ENCODE results near the gene KCNN3. TPM values are rescaled to one million over a fixed set of nuclear protein-coding genes. Genes with fewer than 3 reads are reported as not detected.

The KCNN3 gene
- total and polyA plus RNA-seq, 2 donors = 0.64 to 1.8 TPM

GRCh38 chr1:154849645-154850131, 20.4 kb downstream of the KCNN3 start:
- Histone ChIP-seq H3K36me3 (ENCODE audit: control insufficient read depth in 2 of 2, insufficient read depth in 2 of 2, low read length in 1 of 2) (no peaks in the 10 kb centered on the region), H3K4me3 (ENCODE audit: low read length in 2 of 2) (no peak overlapping the region), H3K4me1 (ENCODE audit: control insufficient read depth in 2 of 2, insufficient read depth in 2 of 2, low read length in 2 of 2) (peaks cover 0 to 19% of the 10 kb centered on the region in 2 donors), H3K27ac (ENCODE audit: low read depth in 1 of 2, low read length in 1 of 2) (no peak overlapping the region), H3K27me3 (ENCODE audit: control insufficient read depth in 2 of 2, insufficient read depth in 1 of 2, low read length in 1 of 2) (peaks cover 0 to 2% of the 10 kb centered on the region in 2 donors), H3K9me3 (ENCODE audit: control insufficient read depth in 2 of 2, insufficient read depth in 1 of 2, low read length in 1 of 2) (no peaks in the 10 kb centered on the region)
- 97% methylated on average over 6 of the region's 6 CpGs for WGBS
- DNase-seq (ENCODE audit: low read depth in 6 of 9, low spot score in 9 of 9) = no peak

DNA sequence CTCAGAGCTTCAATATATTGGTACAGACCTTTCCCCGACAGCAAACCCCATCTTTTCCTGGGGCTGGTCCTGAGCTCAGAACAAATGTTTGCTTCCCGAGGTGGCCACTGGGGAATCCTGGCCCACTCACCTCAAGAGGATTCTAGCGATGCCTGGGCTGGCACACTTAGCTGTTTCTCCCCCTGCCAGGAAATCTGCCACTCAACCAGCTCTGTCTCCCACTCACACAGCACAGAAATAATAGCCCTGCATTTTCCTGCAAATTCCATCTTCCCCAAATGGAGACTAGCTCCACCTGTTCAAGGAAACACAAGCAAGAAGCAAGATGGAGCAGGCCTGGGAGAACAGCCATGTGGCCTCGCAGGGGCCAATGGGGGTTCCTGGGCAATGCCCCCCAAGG, 21.1 kb downstream of the KCNN3 start:
- Histone ChIP-seq H3K27me3 (ENCODE audit: control insufficient read depth in 2 of 2, insufficient read depth in 1 of 2, low read length in 1 of 2) (peaks cover 0 to 2% of the 10 kb centered on the region in 2 donors), H3K4me1 (ENCODE audit: control insufficient read depth in 2 of 2, insufficient read depth in 2 of 2, low read length in 2 of 2) (peaks cover 0 to 19% of the 10 kb centered on the region in 2 donors), H3K4me3 (ENCODE audit: low read length in 2 of 2) (no peak overlapping the region), H3K27ac (ENCODE audit: low read depth in 1 of 2, low read length in 1 of 2) (no peak overlapping the region), H3K9me3 (ENCODE audit: control insufficient read depth in 2 of 2, insufficient read depth in 1 of 2, low read length in 1 of 2) (no peaks in the 10 kb centered on the region), H3K36me3 (ENCODE audit: control insufficient read depth in 2 of 2, insufficient read depth in 2 of 2, low read length in 1 of 2) (no peaks in the 10 kb centered on the region)
- 95% methylated on average over 4 of the region's 4 CpGs for WGBS
- no peak for DNase-seq (ENCODE audit: low read depth in 6 of 9, low spot score in 9 of 9)

- WGBS = 93% methylated on average over 13 of the region's 13 CpGs
- H3K4me3 ChIP-seq (ENCODE audit: low read length in 2 of 2) = no peak overlapping the region
- no peak for DNase-seq (ENCODE audit: low read depth in 6 of 9, low spot score in 9 of 9)
- H3K27ac ChIP-seq (ENCODE audit: low read depth in 1 of 2, low read length in 1 of 2) = no peak overlapping the region
- H3K36me3 ChIP-seq (ENCODE audit: control insufficient read depth in 2 of 2, insufficient read depth in 2 of 2, low read length in 1 of 2) = no peaks in the 10 kb centered on the region
- H3K27me3 ChIP-seq (ENCODE audit: control insufficient read depth in 2 of 2, insufficient read depth in 1 of 2, low read length in 1 of 2) = peaks cover 0 to 2% of the 10 kb centered on the region in 2 donors
- no peaks in the 10 kb centered on the region for H3K9me3 ChIP-seq (ENCODE audit: control insufficient read depth in 2 of 2, insufficient read depth in 1 of 2, low read length in 1 of 2)
- peaks cover 0 to 19% of the 10 kb centered on the region in 2 donors for H3K4me1 ChIP-seq (ENCODE audit: control insufficient read depth in 2 of 2, insufficient read depth in 2 of 2, low read length in 2 of 2)
Observed at GRCh38 chr1:154847891-154848290, 22.2 kb downstream of the KCNN3 start.

DNA sequence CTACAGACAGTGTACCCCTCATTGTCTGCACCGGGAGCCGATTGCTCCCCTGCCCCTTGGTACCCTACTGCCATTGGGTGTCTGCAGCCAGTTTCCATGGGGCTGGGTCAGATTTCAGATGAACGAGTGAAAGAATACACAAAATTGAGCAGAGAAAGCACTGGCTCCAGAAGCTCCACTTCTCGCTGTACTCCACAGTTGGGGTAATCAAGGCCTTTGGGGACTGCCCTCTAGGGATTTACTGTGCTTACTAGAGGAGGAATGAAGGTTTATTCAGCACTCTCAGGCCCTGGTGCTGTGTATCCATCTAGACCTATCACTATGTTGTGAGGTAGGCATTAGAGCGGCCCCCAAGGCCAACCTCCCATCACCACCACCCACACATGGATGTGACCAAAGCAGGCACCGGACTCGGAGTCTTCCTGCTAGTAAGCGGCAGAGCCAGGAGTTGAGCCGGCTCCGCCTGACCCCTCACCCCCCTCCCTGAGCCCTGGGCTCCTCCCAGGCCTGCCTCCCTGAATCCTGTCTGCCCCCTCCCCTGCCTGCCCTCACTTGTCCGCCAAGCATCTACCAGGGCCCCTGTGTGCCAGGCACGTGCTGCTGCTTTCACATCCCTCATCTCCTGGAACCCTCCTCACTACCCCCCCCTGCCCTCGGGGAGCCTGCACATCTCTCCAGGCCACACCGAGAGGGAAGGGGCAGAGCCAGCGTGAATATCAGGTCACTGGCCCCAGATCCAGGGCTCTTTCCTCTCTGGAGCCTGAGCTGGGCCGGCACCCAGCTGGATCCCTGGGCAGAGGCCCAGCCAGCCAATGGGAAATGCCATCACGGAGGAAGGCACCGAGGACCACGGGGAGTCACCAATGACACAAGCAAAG, 23.3 kb downstream of the KCNN3 start:
- 98% methylated on average over 19 of the region's 19 CpGs for WGBS
- DNase-seq (ENCODE audit: low read depth in 6 of 9, low spot score in 9 of 9) = no peak
- Histone ChIP-seq H3K9me3 (ENCODE audit: control insufficient read depth in 2 of 2, insufficient read depth in 1 of 2, low read length in 1 of 2) (no peaks in the 10 kb centered on the region), H3K27ac (ENCODE audit: low read depth in 1 of 2, low read length in 1 of 2) (no peak overlapping the region), H3K27me3 (ENCODE audit: control insufficient read depth in 2 of 2, insufficient read depth in 1 of 2, low read length in 1 of 2) (peaks cover 0 to 2% of the 10 kb centered on the region in 2 donors), H3K4me3 (ENCODE audit: low read length in 2 of 2) (no peak overlapping the region), H3K4me1 (ENCODE audit: control insufficient read depth in 2 of 2, insufficient read depth in 2 of 2, low read length in 2 of 2) (peaks cover 0 to 19% of the 10 kb centered on the region in 2 donors), H3K36me3 (ENCODE audit: control insufficient read depth in 2 of 2, insufficient read depth in 2 of 2, low read length in 1 of 2) (no peaks in the 10 kb centered on the region)

GRCh38 chr1:154845879-154846278, 24.2 kb downstream of the KCNN3 start:
- no peak for DNase-seq (ENCODE audit: low read depth in 6 of 9, low spot score in 9 of 9)
- no peak overlapping the region for H3K4me3 ChIP-seq (ENCODE audit: low read length in 2 of 2)
- H3K9me3 ChIP-seq (ENCODE audit: control insufficient read depth in 2 of 2, insufficient read depth in 1 of 2, low read length in 1 of 2) = no peaks in the 10 kb centered on the region
- peaks cover 0 to 2% of the 10 kb centered on the region in 2 donors for H3K27me3 ChIP-seq (ENCODE audit: control insufficient read depth in 2 of 2, insufficient read depth in 1 of 2, low read length in 1 of 2)
- H3K36me3 ChIP-seq (ENCODE audit: control insufficient read depth in 2 of 2, insufficient read depth in 2 of 2, low read length in 1 of 2) = no peaks in the 10 kb centered on the region
- no peak overlapping the region for H3K27ac ChIP-seq (ENCODE audit: low read depth in 1 of 2, low read length in 1 of 2)
- peaks cover 0 to 20% of the 10 kb centered on the region in 2 donors for H3K4me1 ChIP-seq (ENCODE audit: control insufficient read depth in 2 of 2, insufficient read depth in 2 of 2, low read length in 2 of 2)
- WGBS = 61% methylated on average over 6 of the region's 6 CpGs

DNA sequence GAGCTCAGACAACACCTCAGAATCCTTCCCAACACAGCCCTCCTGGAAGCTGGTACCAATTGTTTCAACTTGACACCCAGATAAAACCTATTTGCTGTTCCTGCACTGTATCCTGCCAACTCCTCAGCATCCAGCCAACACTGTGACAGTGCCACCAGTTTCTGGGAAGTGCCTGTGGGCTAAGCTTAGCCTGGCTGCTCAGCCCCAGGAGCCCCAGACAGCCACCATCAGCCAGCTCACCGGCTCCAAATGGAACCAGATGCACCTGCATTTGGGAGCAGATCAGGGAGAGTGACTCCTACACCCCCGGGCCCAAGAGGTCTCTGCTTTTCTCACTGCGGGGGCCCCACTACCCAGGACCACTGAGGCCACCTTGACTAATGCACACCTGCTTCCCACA, 24.9 kb downstream of the KCNN3 start:
- WGBS = 77% methylated on average over 3 of the region's 3 CpGs

DNA sequence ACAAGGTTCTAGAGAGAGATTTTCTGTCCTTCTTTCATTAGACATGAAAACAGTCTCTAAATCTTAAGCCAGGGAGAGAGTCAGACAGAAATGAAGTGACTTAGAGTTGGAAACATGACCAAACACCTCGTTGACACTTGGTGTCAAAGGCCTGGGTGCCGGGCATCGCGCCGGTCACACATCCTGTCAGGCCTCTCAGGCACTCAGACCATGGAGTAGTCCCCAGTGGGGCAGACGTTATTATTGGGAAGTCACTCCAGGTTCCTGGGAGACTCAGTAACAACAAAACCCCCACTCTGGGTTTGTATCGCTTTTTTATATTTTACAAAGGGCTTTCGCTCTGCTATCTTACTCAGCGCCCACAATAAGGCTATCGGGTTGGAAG, 25.8 kb downstream of the KCNN3 start:
- H3K27ac ChIP-seq (ENCODE audit: low read depth in 1 of 2, low read length in 1 of 2) = no peak overlapping the region
- DNase-seq (ENCODE audit: low read depth in 6 of 9, low spot score in 9 of 9) = no peak
- H3K9me3 ChIP-seq (ENCODE audit: control insufficient read depth in 2 of 2, insufficient read depth in 1 of 2, low read length in 1 of 2) = no peaks in the 10 kb centered on the region
- 98% methylated on average over 10 of the region's 10 CpGs for WGBS
- H3K4me1 ChIP-seq (ENCODE audit: control insufficient read depth in 2 of 2, insufficient read depth in 2 of 2, low read length in 2 of 2) = peaks cover 0 to 30% of the 10 kb centered on the region in 2 donors
- H3K36me3 ChIP-seq (ENCODE audit: control insufficient read depth in 2 of 2, insufficient read depth in 2 of 2, low read length in 1 of 2) = no peaks in the 10 kb centered on the region
- H3K27me3 ChIP-seq (ENCODE audit: control insufficient read depth in 2 of 2, insufficient read depth in 1 of 2, low read length in 1 of 2) = peaks cover 0 to 2% of the 10 kb centered on the region in 2 donors
- H3K4me3 ChIP-seq (ENCODE audit: low read length in 2 of 2) = no peak overlapping the region

More for the DNA sequence above, 24.9 kb downstream of the KCNN3 start:
- Histone ChIP-seq H3K9me3 (ENCODE audit: control insufficient read depth in 2 of 2, insufficient read depth in 1 of 2, low read length in 1 of 2) (no peaks in the 10 kb centered on the region), H3K36me3 (ENCODE audit: control insufficient read depth in 2 of 2, insufficient read depth in 2 of 2, low read length in 1 of 2) (no peaks in the 10 kb centered on the region), H3K4me3 (ENCODE audit: low read length in 2 of 2) (no peak overlapping the region), H3K4me1 (ENCODE audit: control insufficient read depth in 2 of 2, insufficient read depth in 2 of 2, low read length in 2 of 2) (peaks cover 0 to 26% of the 10 kb centered on the region in 2 donors), H3K27me3 (ENCODE audit: control insufficient read depth in 2 of 2, insufficient read depth in 1 of 2, low read length in 1 of 2) (peaks cover 0 to 2% of the 10 kb centered on the region in 2 donors), H3K27ac (ENCODE audit: low read depth in 1 of 2, low read length in 1 of 2) (no peak overlapping the region)
- DNase-seq (ENCODE audit: low read depth in 6 of 9, low spot score in 9 of 9) = no peak

DNA sequence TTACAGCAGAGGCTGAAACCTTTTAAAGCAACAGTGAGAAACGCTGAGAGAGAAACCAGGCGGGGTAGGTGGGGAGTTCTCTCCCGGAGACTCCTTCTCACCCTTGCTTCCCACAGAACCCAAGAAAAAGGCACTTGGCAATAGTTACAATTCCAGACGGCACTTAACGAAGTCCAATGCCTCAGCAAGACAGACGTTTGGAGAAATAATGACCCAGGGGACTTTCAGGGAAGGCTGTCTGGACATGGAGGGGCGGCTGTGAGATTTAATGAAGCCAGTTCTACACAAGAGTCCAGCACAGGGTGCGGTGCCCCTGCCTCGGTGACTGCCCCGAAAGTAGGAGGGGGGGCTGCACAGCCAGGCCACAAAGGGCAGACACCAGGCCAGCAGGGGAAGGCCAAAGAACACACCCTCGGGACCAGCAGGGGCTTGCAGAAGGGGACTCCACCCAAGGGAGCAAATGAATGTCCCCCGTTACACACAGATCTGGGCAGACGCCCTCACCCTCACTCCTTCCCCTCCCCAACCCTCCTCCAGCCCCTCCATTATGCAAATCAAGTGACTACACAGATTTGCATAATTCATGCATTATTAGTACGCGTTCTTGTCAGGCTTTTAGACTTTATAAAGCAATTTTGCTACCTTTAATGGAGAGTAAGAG, 26.3 kb downstream of the KCNN3 start:
- no peak for DNase-seq (ENCODE audit: low read depth in 6 of 9, low spot score in 9 of 9)
- Histone ChIP-seq H3K27ac (ENCODE audit: low read depth in 1 of 2, low read length in 1 of 2) (no peak overlapping the region), H3K4me1 (ENCODE audit: control insufficient read depth in 2 of 2, insufficient read depth in 2 of 2, low read length in 2 of 2) (peaks cover 0 to 30% of the 10 kb centered on the region in 2 donors), H3K9me3 (ENCODE audit: control insufficient read depth in 2 of 2, insufficient read depth in 1 of 2, low read length in 1 of 2) (no peaks in the 10 kb centered on the region), H3K36me3 (ENCODE audit: control insufficient read depth in 2 of 2, insufficient read depth in 2 of 2, low read length in 1 of 2) (no peaks in the 10 kb centered on the region), H3K4me3 (ENCODE audit: low read length in 2 of 2) (no peak overlapping the region), H3K27me3 (ENCODE audit: control insufficient read depth in 2 of 2, insufficient read depth in 1 of 2, low read length in 1 of 2) (peaks cover 0 to 2% of the 10 kb centered on the region in 2 donors)
- 93% methylated on average over 15 of the region's 15 CpGs for WGBS

DNA sequence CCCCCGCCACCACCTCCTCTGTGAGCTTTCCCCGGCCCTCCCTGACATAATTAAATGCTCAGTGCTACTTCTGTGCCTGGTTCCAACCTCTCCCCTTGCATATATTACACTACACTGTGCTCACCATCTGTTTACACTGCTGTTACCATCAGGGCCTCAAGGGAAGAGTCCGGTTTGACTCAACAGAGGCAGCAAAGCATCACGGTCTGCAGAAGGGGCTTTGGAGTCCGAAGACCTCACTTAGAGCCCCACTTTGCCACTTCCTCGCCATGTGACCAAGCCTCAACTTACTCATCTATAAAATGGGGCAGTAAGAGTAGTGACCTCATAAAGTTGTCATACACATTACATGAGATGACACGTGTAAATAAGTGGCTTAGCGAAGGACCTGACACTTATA, 27.4 kb downstream of the KCNN3 start:
- 97% methylated on average over 7 of the region's 8 CpGs for WGBS
- no peak for DNase-seq (ENCODE audit: low read depth in 6 of 9, low spot score in 9 of 9)
- Histone ChIP-seq H3K4me3 (ENCODE audit: low read length in 2 of 2) (no peak overlapping the region), H3K27me3 (ENCODE audit: control insufficient read depth in 2 of 2, insufficient read depth in 1 of 2, low read length in 1 of 2) (no peaks in the 10 kb centered on the region), H3K9me3 (ENCODE audit: control insufficient read depth in 2 of 2, insufficient read depth in 1 of 2, low read length in 1 of 2) (peaks cover 0 to 4% of the 10 kb centered on the region in 2 donors), H3K4me1 (ENCODE audit: control insufficient read depth in 2 of 2, insufficient read depth in 2 of 2, low read length in 2 of 2) (peaks cover 0 to 37% of the 10 kb centered on the region in 2 donors), H3K27ac (ENCODE audit: low read depth in 1 of 2, low read length in 1 of 2) (no peak overlapping the region), H3K36me3 (ENCODE audit: control insufficient read depth in 2 of 2, insufficient read depth in 2 of 2, low read length in 1 of 2) (no peaks in the 10 kb centered on the region)

Data from thymus (tissue), 11 donors.